ENCODE data around the gene TAF8. TPM values are rescaled to one million over a fixed set of nuclear protein-coding genes. Genes with fewer than 3 reads are reported as not detected.

TAF8 gene
- total RNA-seq, 1 experiment from 2014 or later, result 20.7 TPM

- Histone ChIP-seq H2AFZ (ENCODE audit: low read length) (no peak overlapping the region), H3F3A (ENCODE audit: low read length, unreplicated experiment) (peaks cover 6% of the 10 kb centered on the region), H3K4me2 (ENCODE audit: low read length) (no peak overlapping the region), H3K79me2 (ENCODE audit: low read length) (no peaks in the 10 kb centered on the region), H3K27ac (ENCODE audit: low read length) (no peak overlapping the region), H3K36me3 (ENCODE audit: low read depth, low read length) (peaks cover 11% of the 10 kb centered on the region), H3K4me1 (ENCODE audit: insufficient read depth, low read length) (peaks cover 10% of the 10 kb centered on the region), H3K9ac (ENCODE audit: low read length) (no peak overlapping the region), H3K9me2 (replicated peaks; ENCODE audit: low read length) (no peaks in the 10 kb centered on the region), H3K27me3 (ENCODE audit: low read length) (no peaks in the 10 kb centered on the region), H4K20me1 (ENCODE audit: low read length) (no peaks in the 10 kb centered on the region), H3K4me3 (ENCODE audit: low read length) (no peak overlapping the region), H3K9me3 (ENCODE audit: low read length) (no peaks in the 10 kb centered on the region)
- no peak for DNase-seq
- TF ChIP-seq EZH2 (IDR thresholded peaks at IDR 0.05; ENCODE audit: low read length, unreplicated experiment) (no peak), EZH2phosphoT487 (IDR thresholded peaks at IDR 0.05; ENCODE audit: borderline replicate concordance, low read length) (no peak), CTCF (conservative IDR thresholded peaks at IDR 0.05; ENCODE audit: low read depth, low read length) (no peak)
- no peak for ATAC-seq
- POLR2A ChIA-PET (ENCODE audit: unreplicated experiment), result no interaction called here
- no TSS peak for BruUV-seq (replicated peaks)
- CTCF ChIA-PET, result no interaction called here
- intact Hi-C loops (cut with micrococcal nuclease), result no loop called here
These were observed 54.4 kb downstream of the TAF8 start for GRCh38 chr6:42104804-42105125.

GRCh38 chr6:42105156-42105648 lies 54.9 kb downstream of the TAF8 start:
- no TSS peak for BruUV-seq (replicated peaks)
- Histone ChIP-seq H3K9me3 (ENCODE audit: low read length) (no peaks in the 10 kb centered on the region), H3K9me2 (replicated peaks; ENCODE audit: low read length) (no peaks in the 10 kb centered on the region), H3K4me1 (ENCODE audit: insufficient read depth, low read length) (peaks cover 6% of the 10 kb centered on the region), H4K20me1 (ENCODE audit: low read length) (no peaks in the 10 kb centered on the region), H3K79me2 (ENCODE audit: low read length) (no peaks in the 10 kb centered on the region), H3K27ac (ENCODE audit: low read length) (no peak overlapping the region), H3F3A (ENCODE audit: low read length, unreplicated experiment) (peaks cover 1% of the 10 kb centered on the region), H3K9ac (ENCODE audit: low read length) (no peak overlapping the region), H2AFZ (ENCODE audit: low read length) (no peak overlapping the region), H3K4me2 (ENCODE audit: low read length) (no peak overlapping the region), H3K36me3 (ENCODE audit: low read depth, low read length) (peaks cover 11% of the 10 kb centered on the region), H3K4me3 (ENCODE audit: low read length) (no peak overlapping the region), H3K27me3 (ENCODE audit: low read length) (no peaks in the 10 kb centered on the region)
- intact Hi-C loops (cut with micrococcal nuclease), result no loop called here
- ATAC-seq, result no peak
- TF ChIP-seq CTCF (conservative IDR thresholded peaks at IDR 0.05; ENCODE audit: low read depth, low read length) (no peak), EZH2phosphoT487 (IDR thresholded peaks at IDR 0.05; ENCODE audit: borderline replicate concordance, low read length) (no peak), EZH2 (IDR thresholded peaks at IDR 0.05; ENCODE audit: low read length, unreplicated experiment) (no peak)
- DNase-seq, result no peak
- POLR2A ChIA-PET (ENCODE audit: unreplicated experiment), result no interaction called here
- CTCF ChIA-PET, result no interaction called here

GRCh38 chr6:42105709-42106108 lies 55.4 kb downstream of the TAF8 start:
- Histone ChIP-seq H3F3A (ENCODE audit: low read length, unreplicated experiment) (no peaks in the 10 kb centered on the region), H3K27ac (ENCODE audit: low read length) (no peak overlapping the region), H3K4me2 (ENCODE audit: low read length) (no peak overlapping the region), H3K4me3 (ENCODE audit: low read length) (no peak overlapping the region), H3K4me1 (ENCODE audit: insufficient read depth, low read length) (peaks cover 5% of the 10 kb centered on the region), H3K9me2 (replicated peaks; ENCODE audit: low read length) (no peaks in the 10 kb centered on the region), H3K9me3 (ENCODE audit: low read length) (no peaks in the 10 kb centered on the region), H3K36me3 (ENCODE audit: low read depth, low read length) (peaks cover 11% of the 10 kb centered on the region), H3K79me2 (ENCODE audit: low read length) (no peaks in the 10 kb centered on the region), H2AFZ (ENCODE audit: low read length) (no peak overlapping the region), H4K20me1 (ENCODE audit: low read length) (no peaks in the 10 kb centered on the region), H3K9ac (ENCODE audit: low read length) (no peak overlapping the region), H3K27me3 (ENCODE audit: low read length) (no peaks in the 10 kb centered on the region)
- ChIA-PET POLR2A (ENCODE audit: unreplicated experiment) (no interaction called here), CTCF (no interaction called here)
- ATAC-seq (no peak), DNase-seq (no peak)
- BruUV-seq (replicated peaks), result TSS peak; percentile 21
- TF ChIP-seq EZH2phosphoT487 (IDR thresholded peaks at IDR 0.05; ENCODE audit: borderline replicate concordance, low read length) (no peak), EZH2 (IDR thresholded peaks at IDR 0.05; ENCODE audit: low read length, unreplicated experiment) (no peak), CTCF (conservative IDR thresholded peaks at IDR 0.05; ENCODE audit: low read depth, low read length) (no peak)
- intact Hi-C loops (cut with micrococcal nuclease), result no loop called here

All from PC-3 (cell line).